ENCODE measurements around the gene RTEL1. TPM values are rescaled to one million over a fixed set of nuclear protein-coding genes. Genes with fewer than 3 reads are reported as not detected.

The RTEL1 gene
- total RNA-seq, 1 experiment from 2014 or later: 58.0 TPM

DNA sequence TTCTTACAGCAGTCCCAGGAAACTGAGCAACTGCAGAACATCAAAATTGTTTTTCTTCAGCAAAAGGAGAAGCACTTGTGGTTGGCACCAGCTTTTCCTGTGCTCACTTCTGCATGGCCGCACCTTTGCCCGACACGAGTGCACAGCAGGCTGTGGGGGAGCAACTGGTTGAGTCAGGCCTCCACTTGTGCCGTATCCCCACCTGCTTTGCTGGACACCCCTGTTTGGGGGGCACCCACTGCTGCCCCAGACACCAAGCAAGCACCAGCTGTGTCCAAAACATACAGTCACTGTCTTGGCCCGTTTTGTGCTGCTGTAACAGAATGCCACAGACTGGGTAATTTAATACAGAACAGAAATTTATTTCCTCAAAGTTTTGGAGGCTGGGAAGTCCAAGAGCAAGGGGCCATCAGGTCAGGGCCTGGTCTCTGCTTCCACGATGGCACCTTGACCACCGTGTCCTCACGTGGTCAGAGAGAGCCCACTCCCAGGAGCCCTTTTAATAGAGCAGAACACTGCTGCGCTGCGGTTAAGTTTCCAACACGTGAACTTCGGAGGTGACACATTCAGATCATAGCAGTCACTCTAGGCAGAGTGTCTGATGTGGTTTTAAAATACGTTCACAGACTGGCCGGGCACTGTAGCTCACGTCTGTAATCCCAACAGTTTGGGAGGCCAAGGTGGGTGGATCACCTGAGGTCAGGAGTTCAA lies 22.5 kb upstream of the RTEL1 start:
- Histone ChIP-seq H3K9me2 (ENCODE audit: insufficient read depth) (no peaks in the 10 kb centered on the region), H2AFZ (ENCODE audit: low read depth, low read length, poor library complexity, severe bottlenecking) (no peak overlapping the region), H3K4me2 (ENCODE audit: low read length) (no peak overlapping the region), H3K36me3 (ENCODE audit: control insufficient read depth in 1 of 2, insufficient read depth in 2 of 2, low read length in 2 of 2) (peaks cover 0 to 8% of the 10 kb centered on the region in 2 experiments; a peak in 1 of 4 replicates), H3K79me2 (ENCODE audit: insufficient read depth, low read length) (no peaks in the 10 kb centered on the region), H3K4me3 (replicated peaks in 1 of 2; ENCODE audit: low read depth in 1 of 2, low read length in 2 of 2) (no peak overlapping the region), H3K27me3 (ENCODE audit: insufficient read depth, low read length) (no peaks in the 10 kb centered on the region), H3K9me3 (ENCODE audit: control insufficient read depth in 1 of 2, insufficient read depth in 1 of 2, low read depth in 1 of 2, low read length in 2 of 2) (no peaks in the 10 kb centered on the region), H3K4me1 (ENCODE audit: control insufficient read depth in 1 of 2, insufficient read depth in 2 of 2, low read length in 2 of 2) (peaks cover 0 to 5% of the 10 kb centered on the region in 2 experiments; a peak in 2 of 4 replicates), H3K27ac (ENCODE audit: low read depth, low read length) (no peak overlapping the region), H4K20me1 (ENCODE audit: insufficient read depth) (no peaks in the 10 kb centered on the region), H3K9ac (ENCODE audit: low read length) (no peak overlapping the region)
- intact Hi-C loops (cut with micrococcal nuclease): no loop called here
- ATAC-seq: no peak
- ChIA-PET CTCF (no interaction called here), RAD21 (ENCODE audit: low non-redundant PET in 1 of 2, low total read pairs in 2 of 2, uncharacterized antibody in 2 of 2, unreplicated experiment in 2 of 2) (no interaction called here), POLR2A (no interaction called here)
- TF ChIP-seq ZFX (IDR thresholded peaks at IDR 0.05) (no peak), EGR1 (IDR thresholded peaks at IDR 0.05; ENCODE audit: low read depth) (no peak), EZH2 (IDR thresholded peaks at IDR 0.05) (no peak), ELF1 (IDR thresholded peaks at IDR 0.05; ENCODE audit: borderline replicate concordance, low read depth) (no peak), CTCF (IDR thresholded peaks at IDR 0.05 in 2 of 3, conservative IDR thresholded peaks at IDR 0.05 in 1 of 3; ENCODE audit: borderline replicate concordance in 1 of 3, insufficient read depth in 1 of 3, low read depth in 2 of 3, low read length in 2 of 3) (no peak), TCF7L2 (IDR thresholded peaks at IDR 0.05; ENCODE audit: borderline replicate concordance, extremely low read depth, insufficient read depth, insufficient read length) (no peak), POLR2AphosphoS5 (IDR thresholded peaks at IDR 0.05; ENCODE audit: low read depth, low read length) (no peak), CBX3 (IDR thresholded peaks at IDR 0.05; ENCODE audit: low read depth) (no peak), RAD21 (IDR thresholded peaks at IDR 0.05; ENCODE audit: low read depth) (no peak), ZNF274 (IDR thresholded peaks at IDR 0.05; ENCODE audit: low read depth, low read length) (no peak), SIN3A (IDR thresholded peaks at IDR 0.05; ENCODE audit: low read depth) (no peak), CEBPB (IDR thresholded peaks at IDR 0.05; ENCODE audit: low read depth) (no peak), FOSL1 (IDR thresholded peaks at IDR 0.05; ENCODE audit: low read depth) (no peak), YY1 (IDR thresholded peaks at IDR 0.05; ENCODE audit: extremely low read depth, insufficient replicate concordance, low read depth, low read length) (no peak), SRF (IDR thresholded peaks at IDR 0.05; ENCODE audit: low read depth) (no peak)
- TF ChIP-seq, protein P1, sequence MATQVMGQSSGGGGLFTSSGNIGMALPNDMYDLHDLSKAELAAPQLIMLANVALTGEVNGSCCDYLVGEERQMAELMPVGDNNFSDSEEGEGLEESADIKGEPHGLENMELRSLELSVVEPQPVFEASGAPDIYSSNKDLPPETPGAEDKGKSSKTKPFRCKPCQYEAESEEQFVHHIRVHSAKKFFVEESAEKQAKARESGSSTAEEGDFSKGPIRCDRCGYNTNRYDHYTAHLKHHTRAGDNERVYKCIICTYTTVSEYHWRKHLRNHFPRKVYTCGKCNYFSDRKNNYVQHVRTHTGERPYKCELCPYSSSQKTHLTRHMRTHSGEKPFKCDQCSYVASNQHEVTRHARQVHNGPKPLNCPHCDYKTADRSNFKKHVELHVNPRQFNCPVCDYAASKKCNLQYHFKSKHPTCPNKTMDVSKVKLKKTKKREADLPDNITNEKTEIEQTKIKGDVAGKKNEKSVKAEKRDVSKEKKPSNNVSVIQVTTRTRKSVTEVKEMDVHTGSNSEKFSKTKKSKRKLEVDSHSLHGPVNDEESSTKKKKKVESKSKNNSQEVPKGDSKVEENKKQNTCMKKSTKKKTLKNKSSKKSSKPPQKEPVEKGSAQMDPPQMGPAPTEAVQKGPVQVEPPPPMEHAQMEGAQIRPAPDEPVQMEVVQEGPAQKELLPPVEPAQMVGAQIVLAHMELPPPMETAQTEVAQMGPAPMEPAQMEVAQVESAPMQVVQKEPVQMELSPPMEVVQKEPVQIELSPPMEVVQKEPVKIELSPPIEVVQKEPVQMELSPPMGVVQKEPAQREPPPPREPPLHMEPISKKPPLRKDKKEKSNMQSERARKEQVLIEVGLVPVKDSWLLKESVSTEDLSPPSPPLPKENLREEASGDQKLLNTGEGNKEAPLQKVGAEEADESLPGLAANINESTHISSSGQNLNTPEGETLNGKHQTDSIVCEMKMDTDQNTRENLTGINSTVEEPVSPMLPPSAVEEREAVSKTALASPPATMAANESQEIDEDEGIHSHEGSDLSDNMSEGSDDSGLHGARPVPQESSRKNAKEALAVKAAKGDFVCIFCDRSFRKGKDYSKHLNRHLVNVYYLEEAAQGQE (IDR thresholded peaks at IDR 0.05; ENCODE audit: low read depth): no peak
- no TSS peak for BruUV-seq (replicated peaks)
- no peak for DNase-seq (ENCODE audit: low read depth, low spot score)

Data from HCT116 (cell line).